Neural progenitor cell (in vitro differentiated cells): ENCODE data around the gene COL25A1. TPM values are rescaled to one million over a fixed set of nuclear protein-coding genes. Genes with fewer than 3 reads are reported as not detected.

ENCODE experiments used
- DNase-seq: peaks from one replicate; pipeline ENCODE4 v3.0.0-alpha.2; 2016; ENCODE audit warnings: low spot score
- H2AFZ ChIP-seq: fragments of 200-600 bp; sonication (generic); replicated peaks from 2 replicates; pipeline ENCODE4 v1.6.1; 2016; ENCODE audit warnings: antibody characterized with exemption
- H3F3A ChIP-seq: fragments of 200-600 bp; sonication (generic); 2 replicates; pipeline ENCODE4 v1.6.1; 2016; ENCODE audit warnings: antibody characterized with exemption, low read depth
- H3K27ac ChIP-seq: fragments of 200-600 bp; sonication (generic); 2 replicates; pipeline ENCODE4 v1.5.1; 2016; ENCODE audit warnings: mild to moderate bottlenecking
- H3K27me3 ChIP-seq: fragments of 200-600 bp; sonication (generic); 2 replicates; pipeline ENCODE4 v1.6.1; 2016; ENCODE audit warnings: mild to moderate bottlenecking, moderate library complexity
- H3K36me3 ChIP-seq: fragments of 200-600 bp; sonication (generic); 2 replicates; pipeline ENCODE4 v1.5.1; 2016
- H3K4me1 ChIP-seq: fragments of 200-600 bp; sonication (generic); 2 replicates; pipeline ENCODE4 v1.6.1; 2016; ENCODE audit warnings: mixed run types
- H3K4me2 ChIP-seq: fragments of 200-600 bp; sonication (generic); 2 replicates; pipeline ENCODE4 v1.6.1; 2016
- H3K4me3 ChIP-seq: fragments of 200-600 bp; sonication (generic); 2 replicates; pipeline ENCODE4 v1.5.1; 2016
- H3K79me2 ChIP-seq: fragments of 200-600 bp; sonication (generic); 2 replicates; pipeline ENCODE4 v1.6.1; 2016; ENCODE audit warnings: low read depth
- H3K9ac ChIP-seq: fragments of 200-600 bp; sonication (generic); 2 replicates; pipeline ENCODE4 v1.6.1; 2016
- H3K9me3 ChIP-seq: fragments of 200-600 bp; sonication (generic); 2 replicates; pipeline ENCODE4 v1.5.1; 2016; ENCODE audit warnings: low read depth
- H4K20me1 ChIP-seq: fragments of 200-600 bp; sonication (generic); 2 replicates; pipeline ENCODE4 v1.6.1; 2016; ENCODE audit warnings: low read depth
- H3K27ac Mint-ChIP-seq: 3 replicates; pipeline ENCODE4 v1.8.0; 2021; ENCODE audit warnings: mixed read lengths
- H3K27me3 Mint-ChIP-seq: 2 replicates; pipeline ENCODE4 v1.8.0; 2022; ENCODE audit warnings: low read depth, mild to moderate bottlenecking, inconsistent platforms, moderate library complexity, mixed read lengths; ENCODE audit not compliant: insufficient read depth
- H3K36me3 Mint-ChIP-seq: 3 replicates; pipeline ENCODE4 v1.8.0; 2021; ENCODE audit warnings: mixed read lengths
- H3K4me1 Mint-ChIP-seq: 3 replicates; pipeline ENCODE4 v1.8.0; 2021; ENCODE audit warnings: mixed read lengths
- H3K4me3 Mint-ChIP-seq: 3 replicates; pipeline ENCODE4 v1.8.0; 2021; ENCODE audit warnings: mild to moderate bottlenecking, moderate library complexity, mixed read lengths
- H3K9me3 Mint-ChIP-seq: 3 replicates; pipeline ENCODE4 v1.8.0; 2020; ENCODE audit warnings: mixed read lengths
- CTCF ChIP-seq: fragments of 200-600 bp; sonication (generic); IDR thresholded peaks from 2 replicates; pipeline ENCODE4 v1.5.1; 2017; ENCODE audit warnings: antibody characterized with exemption, mild to moderate bottlenecking
- EZH2 ChIP-seq: fragments of 200-600 bp; sonication (generic); IDR thresholded peaks from 2 replicates; pipeline ENCODE4 v1.6.1; 2017; ENCODE audit warnings: antibody characterized with exemption, mild to moderate bottlenecking, moderate library complexity
- EZH2phosphoT487 ChIP-seq: fragments of 200-600 bp; sonication (generic); IDR thresholded peaks from 2 replicates; pipeline ENCODE4 v1.6.1; 2017; ENCODE audit warnings: antibody characterized with exemption
- total RNA-seq: library from RNA; depleted of rRNA; stranded (reverse); fragments of >200 nt; gene quantifications from 2 replicates; pipeline ENCODE4 v1.2.3, GENCODE V29; 2015; ENCODE audit warnings: low replicate concordance

Gene COL25A1
- total RNA-seq, 1 donor from 2014 or later, result 1.3 TPM

GRCh38 chr4:109207061-109207460 lies 95.4 kb downstream of the COL25A1 start:
- Histone ChIP-seq H3K79me2 (no peaks in the 10 kb centered on the region), H3K4me3 (no peak overlapping the region), H3F3A (no peaks in the 10 kb centered on the region), H2AFZ (no peak overlapping the region), H3K9ac (no peak overlapping the region), H3K27me3 (no peaks in the 10 kb centered on the region), H3K36me3 (no peaks in the 10 kb centered on the region), H3K27ac (no peak overlapping the region), H3K9me3 (no peaks in the 10 kb centered on the region), H3K4me2 (no peak overlapping the region), H4K20me1 (no peaks in the 10 kb centered on the region), H3K4me1 (no peaks in the 10 kb centered on the region)
- Mint-ChIP-seq H3K36me3 (no peaks in the 10 kb centered on the region), H3K9me3 (no peaks in the 10 kb centered on the region), H3K27ac (no peak overlapping the region), H3K4me1 (peaks cover 18% of the 10 kb centered on the region), H3K4me3 (no peak overlapping the region), H3K27me3 (no peaks in the 10 kb centered on the region)
- TF ChIP-seq EZH2 (no peak), CTCF (no peak), EZH2phosphoT487 (no peak)
- peak; percentile 10 for DNase-seq

- H3K4me3 ChIP-seq, result no peak overlapping the region
- Mint-ChIP-seq H3K27me3 (no peaks in the 10 kb centered on the region), H3K4me1 (peaks cover 18% of the 10 kb centered on the region), H3K4me3 (no peak overlapping the region), H3K27ac (no peak overlapping the region), H3K9me3 (no peaks in the 10 kb centered on the region), H3K36me3 (no peaks in the 10 kb centered on the region)
- no peaks in the 10 kb centered on the region for H3K36me3 ChIP-seq
- no peak overlapping the region for H3K9ac ChIP-seq
- no peaks in the 10 kb centered on the region for H4K20me1 ChIP-seq
- H2AFZ ChIP-seq, result no peak overlapping the region
- no peak overlapping the region for H3K4me2 ChIP-seq
- H3K79me2 ChIP-seq, result no peaks in the 10 kb centered on the region
- no peak overlapping the region for H3K27ac ChIP-seq
- no peaks in the 10 kb centered on the region for H3F3A ChIP-seq
- TF ChIP-seq EZH2, result no peak
- TF ChIP-seq EZH2phosphoT487, result no peak
- DNase-seq, result no peak
- H3K9me3 ChIP-seq, result no peaks in the 10 kb centered on the region
- H3K27me3 ChIP-seq, result no peaks in the 10 kb centered on the region
- no peaks in the 10 kb centered on the region for H3K4me1 ChIP-seq
Observed at GRCh38 chr4:109206620-109207019, 95.8 kb downstream of the COL25A1 start.

GRCh38 chr4:109205186-109205585 lies 97.3 kb downstream of the COL25A1 start:
- no peaks in the 10 kb centered on the region for H3K9me3 ChIP-seq
- H3K4me1 ChIP-seq, result no peaks in the 10 kb centered on the region
- H3K79me2 ChIP-seq, result no peaks in the 10 kb centered on the region
- no peak overlapping the region for H3K4me3 Mint-ChIP-seq
- H3K4me2 ChIP-seq, result no peak overlapping the region
- no peaks in the 10 kb centered on the region for H4K20me1 ChIP-seq
- H3K9me3 Mint-ChIP-seq, result no peaks in the 10 kb centered on the region
- H3K36me3 Mint-ChIP-seq, result no peaks in the 10 kb centered on the region
- no peak overlapping the region for H3K4me3 ChIP-seq
- no peaks in the 10 kb centered on the region for H3K36me3 ChIP-seq
- DNase-seq, result no peak
- H3F3A ChIP-seq, result no peaks in the 10 kb centered on the region
- H3K27ac Mint-ChIP-seq, result no peak overlapping the region
- TF ChIP-seq CTCF (no peak), EZH2 (no peak), EZH2phosphoT487 (no peak)
- H3K27me3 Mint-ChIP-seq, result no peaks in the 10 kb centered on the region
- H2AFZ ChIP-seq, result peak overlapping the region; percentile 59
- no peak overlapping the region for H3K9ac ChIP-seq
- no peaks in the 10 kb centered on the region for H3K27me3 ChIP-seq
- peaks cover 18% of the 10 kb centered on the region for H3K4me1 Mint-ChIP-seq
- no peak overlapping the region for H3K27ac ChIP-seq

GRCh38 chr4:109199585-109199984 lies 102.9 kb downstream of the COL25A1 start:
- Mint-ChIP-seq H3K27ac (no peak overlapping the region), H3K36me3 (no peaks in the 10 kb centered on the region), H3K27me3 (no peaks in the 10 kb centered on the region), H3K4me3 (no peak overlapping the region), H3K9me3 (no peaks in the 10 kb centered on the region), H3K4me1 (no peaks in the 10 kb centered on the region)
- no peak overlapping the region for H2AFZ ChIP-seq
- no peak overlapping the region for H3K4me3 ChIP-seq
- no peak overlapping the region for H3K9ac ChIP-seq
- H3K4me1 ChIP-seq, result no peaks in the 10 kb centered on the region
- H3K79me2 ChIP-seq, result no peaks in the 10 kb centered on the region
- H3F3A ChIP-seq, result no peaks in the 10 kb centered on the region
- no peak for TF ChIP-seq CTCF
- TF ChIP-seq EZH2, result no peak
- no peak for TF ChIP-seq EZH2phosphoT487
- H3K27me3 ChIP-seq, result no peaks in the 10 kb centered on the region
- no peak overlapping the region for H3K27ac ChIP-seq
- H4K20me1 ChIP-seq, result no peaks in the 10 kb centered on the region
- no peaks in the 10 kb centered on the region for H3K9me3 ChIP-seq
- DNase-seq, result no peak
- H3K36me3 ChIP-seq, result no peaks in the 10 kb centered on the region
- H3K4me2 ChIP-seq, result no peak overlapping the region
